Keratinocyte (primary cell): ENCODE measurements around the gene CLEC16A.

ENCODE experiments used
- CTCF ChIP-seq, 3 experiments: IDR thresholded peaks in 1 of 3; conservative IDR thresholded peaks in 1 of 3; optimal IDR thresholded peaks in 1 of 3; 2 replicates in 2 of 3; 3 replicates in 1 of 3; pipeline versions ENCODE3 to v1.5.1; 2011; ENCODE audit warnings: low read length in 3 of 3, mild to moderate bottlenecking in 3 of 3, moderate library complexity in 2 of 3, control low read depth in 1 of 3, inconsistent platforms in 1 of 3; ENCODE audit not compliant: insufficient read depth in 2 of 3; ENCODE audit errors: extremely low read depth in 1 of 3
- EZH2 ChIP-seq: IDR thresholded peaks from one replicate; pipeline ENCODE4 v1.6.1; 2012; ENCODE audit warnings: inconsistent platforms, mild to moderate bottlenecking, low read length, moderate library complexity

- TF ChIP-seq CTCF (optimal IDR thresholded peaks at IDR 0.05 in 1 of 3, IDR thresholded peaks at IDR 0.05 in 1 of 3, conservative IDR thresholded peaks at IDR 0.05 in 1 of 3; ENCODE audit: extremely low read depth in 1 of 3, insufficient read depth in 2 of 3, low read length in 3 of 3) (no peak), EZH2 (no peak)
These were observed 218.4 kb downstream of the CLEC16A start for GRCh38 chr16:11162586-11163268.
